H7 (cell line): Measurements from ENCODE around the gene MIGA1. TPM values are rescaled to one million over a fixed set of nuclear protein-coding genes. Genes with fewer than 3 reads are reported as not detected.
"Not testable (repeated sequence)": the region's sequence is repeated elsewhere in the genome, so short reads cannot be mapped to it uniquely, and the experiment has no call there.

Experiments
- DNase-seq: peaks from one replicate; pipeline ENCODE4 v3.0.0; 2012
- H3K27me3 ChIP-seq: 2 replicates; pipeline ENCODE4 v1.6.0; 2011; ENCODE audit warnings: mild to moderate bottlenecking, low read length; ENCODE audit not compliant: control insufficient read depth, insufficient read depth
- H3K36me3 ChIP-seq: replicated peaks from 2 replicates; pipeline ENCODE4 v1.5.1; 2011; ENCODE audit warnings: low read length; ENCODE audit not compliant: control insufficient read depth, insufficient read depth
- H3K4me3 ChIP-seq: 2 replicates; pipeline ENCODE4 v1.5.1; 2011; ENCODE audit warnings: low read depth, mild to moderate bottlenecking, control low read depth, low read length, moderate library complexity; ENCODE audit not compliant: insufficient read depth
- total RNA-seq: library from RNA; depleted of rRNA; stranded (reverse); fragments of >200 nt; shearing (Covaris generic); gene quantifications from 2 replicates; pipeline ENCODE4 v1.2.3, GENCODE V29; 2014

Gene MIGA1
- total RNA-seq, 1 experiment from 2014 or later, result 7.1 TPM

- H3K27me3 ChIP-seq, result no peaks in the 10 kb centered on the region
- DNase-seq, result no peak
- no peaks in the 10 kb centered on the region for H3K36me3 ChIP-seq
- no peak overlapping the region for H3K4me3 ChIP-seq
Observed at GRCh38 chr1:77891200-77891599, 111.8 kb downstream of the MIGA1 start.

GRCh38 chr1:77899647-77900320, 120.3 kb downstream of the MIGA1 start:
- H3K36me3 ChIP-seq, result no peaks in the 10 kb centered on the region
- no peak overlapping the region for H3K4me3 ChIP-seq
- DNase-seq, result no peak
- no peaks in the 10 kb centered on the region for H3K27me3 ChIP-seq

GRCh38 chr1:77900687-77901293, 121.3 kb downstream of the MIGA1 start:
- no peaks in the 10 kb centered on the region for H3K36me3 ChIP-seq
- H3K27me3 ChIP-seq, result no peaks in the 10 kb centered on the region
- DNase-seq, result peak; percentile 27
- H3K4me3 ChIP-seq, result no peak overlapping the region

GRCh38 chr1:77905603-77906002, 126.2 kb downstream of the MIGA1 start:
- no peak for DNase-seq
- Histone ChIP-seq H3K27me3 (no peaks in the 10 kb centered on the region), H3K36me3 (no peaks in the 10 kb centered on the region), H3K4me3 (no peak overlapping the region)

GRCh38 chr1:77906019-77906545, 126.6 kb downstream of the MIGA1 start:
- no peaks in the 10 kb centered on the region for H3K36me3 ChIP-seq
- no peak overlapping the region for H3K4me3 ChIP-seq
- no peaks in the 10 kb centered on the region for H3K27me3 ChIP-seq
- no peak for DNase-seq

- Histone ChIP-seq H3K27me3 (no peaks in the 10 kb centered on the region), H3K4me3 (no peak overlapping the region), H3K36me3 (no peaks in the 10 kb centered on the region)
- DNase-seq, result no peak
Observed at GRCh38 chr1:77906624-77907023, 127.2 kb downstream of the MIGA1 start.

- Histone ChIP-seq H3K36me3 (no peaks in the 10 kb centered on the region), H3K4me3 (no peak overlapping the region), H3K27me3 (no peaks in the 10 kb centered on the region)
- DNase-seq, result no peak
Observed at GRCh38 chr1:77910116-77910515, 130.7 kb downstream of the MIGA1 start.

GRCh38 chr1:77918918-77919317, 139.5 kb downstream of the MIGA1 start:
- H3K27me3 ChIP-seq, H3K4me3 ChIP-seq, DNase-seq, H3K36me3 ChIP-seq: not testable (repeated sequence)

- Histone ChIP-seq H3K36me3 (no peaks in the 10 kb centered on the region), H3K27me3 (no peaks in the 10 kb centered on the region)
- DNase-seq, result no peak
Observed at GRCh38 chr1:77925518-77925917, 146.1 kb downstream of the MIGA1 start.

GRCh38 chr1:77925956-77926355, 146.5 kb downstream of the MIGA1 start:
- no peaks in the 10 kb centered on the region for H3K36me3 ChIP-seq
- no peaks in the 10 kb centered on the region for H3K27me3 ChIP-seq
- no peak for DNase-seq
- H3K4me3 ChIP-seq, result no peak overlapping the region

More at GRCh38 chr1:77925518-77925917, 146.1 kb downstream of the MIGA1 start:
- H3K4me3 ChIP-seq, result no peak overlapping the region

- Histone ChIP-seq H3K27me3 (no peaks in the 10 kb centered on the region), H3K4me3 (no peak overlapping the region), H3K36me3 (no peaks in the 10 kb centered on the region)
- no peak for DNase-seq
Observed at GRCh38 chr1:77926561-77927357, 147.3 kb downstream of the MIGA1 start.

GRCh38 chr1:77927414-77927813, 148.0 kb downstream of the MIGA1 start:
- no peaks in the 10 kb centered on the region for H3K36me3 ChIP-seq

More at GRCh38 chr1:77927414-77927813, 148.0 kb downstream of the MIGA1 start:
- DNase-seq, result no peak
- Histone ChIP-seq H3K27me3 (no peaks in the 10 kb centered on the region), H3K4me3 (no peak overlapping the region)
